Measurements from ENCODE around the gene CPNE9.

CPNE9 gene

DNA sequence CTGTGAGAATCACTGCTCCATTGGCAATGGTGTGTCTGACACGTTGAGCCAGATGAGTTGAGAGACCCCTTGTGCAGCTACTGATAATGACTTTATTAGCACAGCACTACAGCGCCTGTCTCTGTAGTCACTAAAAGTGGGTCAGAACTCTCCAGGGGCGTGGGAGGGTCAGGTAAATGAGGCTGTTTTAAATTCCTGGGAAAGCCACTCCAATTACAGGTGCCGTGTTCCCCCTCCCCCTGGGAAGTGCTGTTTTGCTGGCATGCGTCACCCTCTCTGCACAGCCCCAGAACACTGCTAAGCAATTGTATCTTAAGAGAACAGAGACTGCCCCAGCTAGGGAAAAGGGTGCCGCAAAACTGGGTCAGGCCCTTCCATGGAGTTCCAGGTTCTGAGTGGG is 21.5 kb upstream of the CPNE9 start:
- Histone ChIP-seq H3K4me3 (ENCODE audit: low read length) (no peak overlapping the region), H2AFZ (ENCODE audit: low read length) (no peak overlapping the region), H3K27me3 (replicated peaks; ENCODE audit: insufficient read depth, low read length) (no peaks in the 10 kb centered on the region), H3K9ac (ENCODE audit: low read length) (no peak overlapping the region), H3F3A (ENCODE audit: insufficient read depth, low read length) (no peaks in the 10 kb centered on the region), H3K9me2 (replicated peaks; ENCODE audit: insufficient read depth, low read length) (no peaks in the 10 kb centered on the region), H3K4me1 (ENCODE audit: low read length) (no peaks in the 10 kb centered on the region), H3K4me2 (ENCODE audit: low read depth, low read length) (no peak overlapping the region), H3K79me2 (ENCODE audit: low read length) (no peaks in the 10 kb centered on the region), H3K9me3 (replicated peaks; ENCODE audit: insufficient read depth, low read length) (no peaks in the 10 kb centered on the region), H3K36me3 (replicated peaks; ENCODE audit: insufficient read depth, low read length) (peaks cover 4% of the 10 kb centered on the region), H4K20me1 (ENCODE audit: insufficient read depth, low read length) (no peaks in the 10 kb centered on the region), H3K27ac (ENCODE audit: low read length) (no peak overlapping the region)
- no peak for TF ChIP-seq EZH2phosphoT487 (IDR thresholded peaks at IDR 0.05; ENCODE audit: low read length)
- no peak for TF ChIP-seq EZH2 (optimal IDR thresholded peaks at IDR 0.05; ENCODE audit: low read depth, low read length)
- TF ChIP-seq, protein P1, sequence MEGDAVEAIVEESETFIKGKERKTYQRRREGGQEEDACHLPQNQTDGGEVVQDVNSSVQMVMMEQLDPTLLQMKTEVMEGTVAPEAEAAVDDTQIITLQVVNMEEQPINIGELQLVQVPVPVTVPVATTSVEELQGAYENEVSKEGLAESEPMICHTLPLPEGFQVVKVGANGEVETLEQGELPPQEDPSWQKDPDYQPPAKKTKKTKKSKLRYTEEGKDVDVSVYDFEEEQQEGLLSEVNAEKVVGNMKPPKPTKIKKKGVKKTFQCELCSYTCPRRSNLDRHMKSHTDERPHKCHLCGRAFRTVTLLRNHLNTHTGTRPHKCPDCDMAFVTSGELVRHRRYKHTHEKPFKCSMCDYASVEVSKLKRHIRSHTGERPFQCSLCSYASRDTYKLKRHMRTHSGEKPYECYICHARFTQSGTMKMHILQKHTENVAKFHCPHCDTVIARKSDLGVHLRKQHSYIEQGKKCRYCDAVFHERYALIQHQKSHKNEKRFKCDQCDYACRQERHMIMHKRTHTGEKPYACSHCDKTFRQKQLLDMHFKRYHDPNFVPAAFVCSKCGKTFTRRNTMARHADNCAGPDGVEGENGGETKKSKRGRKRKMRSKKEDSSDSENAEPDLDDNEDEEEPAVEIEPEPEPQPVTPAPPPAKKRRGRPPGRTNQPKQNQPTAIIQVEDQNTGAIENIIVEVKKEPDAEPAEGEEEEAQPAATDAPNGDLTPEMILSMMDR (IDR thresholded peaks at IDR 0.05; ENCODE audit: low read length): no peak
- no peak for DNase-seq

DNA sequence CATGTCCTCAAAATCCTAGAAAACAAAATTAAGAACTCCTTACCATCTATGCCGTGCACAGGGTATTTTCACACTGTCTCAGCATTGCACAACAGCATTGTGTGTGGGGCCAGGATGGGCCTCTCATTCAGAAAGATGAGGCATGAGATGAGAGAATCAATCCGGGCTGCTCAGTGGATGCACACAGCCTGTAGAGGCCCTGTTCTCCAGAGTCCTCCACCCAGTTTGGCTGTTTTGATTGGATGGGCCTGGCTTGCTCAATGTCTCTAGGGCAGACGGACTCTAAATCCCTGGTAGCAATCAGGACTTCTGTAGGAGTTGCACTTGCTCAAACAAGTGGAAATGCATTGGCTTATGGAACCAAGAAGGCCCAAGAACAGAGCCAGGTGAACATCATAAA is 20.2 kb upstream of the CPNE9 start:
- Histone ChIP-seq H4K20me1 (ENCODE audit: insufficient read depth, low read length) (no peaks in the 10 kb centered on the region), H3K9ac (ENCODE audit: low read length) (no peak overlapping the region), H3K27me3 (replicated peaks; ENCODE audit: insufficient read depth, low read length) (no peaks in the 10 kb centered on the region), H3K4me1 (ENCODE audit: low read length) (no peaks in the 10 kb centered on the region), H3K4me2 (ENCODE audit: low read depth, low read length) (no peak overlapping the region), H3K79me2 (ENCODE audit: low read length) (no peaks in the 10 kb centered on the region), H3K36me3 (replicated peaks; ENCODE audit: insufficient read depth, low read length) (no peaks in the 10 kb centered on the region; the same call in 1 of the 2 replicates), H3K9me3 (replicated peaks; ENCODE audit: insufficient read depth, low read length) (no peaks in the 10 kb centered on the region), H3K9me2 (replicated peaks; ENCODE audit: insufficient read depth, low read length) (no peaks in the 10 kb centered on the region), H3K27ac (ENCODE audit: low read length) (no peak overlapping the region), H3K4me3 (ENCODE audit: low read length) (no peak overlapping the region), H3F3A (ENCODE audit: insufficient read depth, low read length) (no peaks in the 10 kb centered on the region), H2AFZ (ENCODE audit: low read length) (no peak overlapping the region)
- TF ChIP-seq EZH2phosphoT487 (IDR thresholded peaks at IDR 0.05; ENCODE audit: low read length) (no peak), EZH2 (optimal IDR thresholded peaks at IDR 0.05; ENCODE audit: low read depth, low read length) (no peak)
- TF ChIP-seq, protein P1 (IDR thresholded peaks at IDR 0.05; ENCODE audit: low read length): no peak
- no peak for DNase-seq

DNA sequence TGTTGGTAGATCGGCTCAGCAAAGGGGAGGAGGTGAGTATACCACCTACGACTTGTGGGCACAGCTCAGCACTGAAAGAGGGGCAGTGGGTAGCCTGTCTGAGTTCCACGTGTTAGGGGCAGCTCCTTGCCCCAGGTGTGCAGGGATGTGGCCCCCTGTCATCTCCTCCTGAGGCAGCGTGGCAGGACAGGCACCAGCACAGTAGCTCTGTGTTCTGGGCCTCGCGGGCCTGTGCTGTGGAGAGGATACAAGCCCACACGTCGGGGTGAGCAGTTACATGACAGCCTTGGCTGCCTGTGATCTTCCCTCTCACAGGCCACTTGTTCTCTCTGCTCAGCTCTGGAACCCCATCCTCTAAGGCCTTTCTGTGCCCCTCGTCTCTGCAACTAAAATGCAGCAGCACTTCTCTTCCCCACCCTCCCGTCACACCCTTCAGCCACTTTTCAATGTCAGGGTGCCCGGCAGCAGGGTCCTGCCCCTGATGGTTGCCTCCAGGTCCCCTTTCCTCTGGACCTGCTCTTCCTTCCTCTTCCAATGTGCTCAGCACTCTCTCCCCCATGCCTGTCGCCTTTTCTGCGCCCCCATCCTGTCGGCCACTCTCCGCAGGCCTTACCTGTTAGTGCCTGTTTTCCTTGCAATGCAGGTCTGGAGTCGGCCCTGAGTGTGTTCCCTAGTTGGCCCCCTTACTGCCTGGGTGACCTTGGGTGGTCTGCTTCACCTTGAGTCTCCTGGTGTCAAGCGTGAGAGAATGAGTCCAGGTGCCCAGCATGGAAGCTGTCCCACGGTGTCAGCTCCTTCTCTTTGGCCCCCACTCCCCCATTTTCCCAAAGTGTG is 18.2 kb upstream of the CPNE9 start:
- DNase-seq: no peak
- Histone ChIP-seq H3K36me3 (replicated peaks; ENCODE audit: insufficient read depth, low read length) (peaks cover 3% of the 10 kb centered on the region; the same call in 1 of the 2 replicates), H3K9me3 (replicated peaks; ENCODE audit: insufficient read depth, low read length) (no peaks in the 10 kb centered on the region)

More for the DNA sequence above, 18.2 kb upstream of the CPNE9 start:
- Histone ChIP-seq H3K9ac (ENCODE audit: low read length) (no peak overlapping the region), H3K4me2 (ENCODE audit: low read depth, low read length) (no peak overlapping the region), H2AFZ (ENCODE audit: low read length) (no peak overlapping the region), H3K4me1 (ENCODE audit: low read length) (no peaks in the 10 kb centered on the region), H3K79me2 (ENCODE audit: low read length) (no peaks in the 10 kb centered on the region), H3K27me3 (replicated peaks; ENCODE audit: insufficient read depth, low read length) (no peaks in the 10 kb centered on the region), H3F3A (ENCODE audit: insufficient read depth, low read length) (no peaks in the 10 kb centered on the region), H3K4me3 (ENCODE audit: low read length) (no peak overlapping the region), H4K20me1 (ENCODE audit: insufficient read depth, low read length) (no peaks in the 10 kb centered on the region), H3K9me2 (replicated peaks; ENCODE audit: insufficient read depth, low read length) (no peaks in the 10 kb centered on the region), H3K27ac (ENCODE audit: low read length) (no peak overlapping the region)
- TF ChIP-seq EZH2 (optimal IDR thresholded peaks at IDR 0.05; ENCODE audit: low read depth, low read length) (no peak), EZH2phosphoT487 (IDR thresholded peaks at IDR 0.05; ENCODE audit: low read length) (no peak)
- TF ChIP-seq, protein P1 (IDR thresholded peaks at IDR 0.05; ENCODE audit: low read length): no peak

All from MM.1S (cell line).